Measurements from ENCODE around the gene ZBED2. TPM values are rescaled to one million over a fixed set of nuclear protein-coding genes. Genes with fewer than 3 reads are reported as not detected.

Gene ZBED2
- 0.14 TPM in 1 of 2 replicates, not detected in the other for total RNA-seq

GRCh38 chr3:111595232-111595631, at the start of gene ZBED2:
ZBED2 (minus strand) TSS chr3:111595346; CDS start chr3:111594201, 1,145 bp downstream.

Other genes starting within 250 kb of the ZBED2 start
- gene CD96, start 53.1 kb downstream of the ZBED2 start, total RNA-seq, result under 0.01 TPM in 1 of 2 replicates, not detected in the other
- 1.3 and 4.0 TPM in 2 replicates for gene PLCXD2, start 79.3 kb upstream of the ZBED2 start, total RNA-seq

All from placental pericyte (primary cell).